Embryonic facial prominence (tissue), 1 donor: ENCODE measurements around the gene MRPL50.

Experiments used
- DNase-seq: peaks from one replicate; pipeline ENCODE4 v3.0.0-alpha.2; 2016; ENCODE audit errors: extremely low spot score

The MRPL50 gene

GRCh38 chr9:101375546-101375945 lies 22.9 kb downstream of the MRPL50 start:
- no peak for DNase-seq

DNA sequence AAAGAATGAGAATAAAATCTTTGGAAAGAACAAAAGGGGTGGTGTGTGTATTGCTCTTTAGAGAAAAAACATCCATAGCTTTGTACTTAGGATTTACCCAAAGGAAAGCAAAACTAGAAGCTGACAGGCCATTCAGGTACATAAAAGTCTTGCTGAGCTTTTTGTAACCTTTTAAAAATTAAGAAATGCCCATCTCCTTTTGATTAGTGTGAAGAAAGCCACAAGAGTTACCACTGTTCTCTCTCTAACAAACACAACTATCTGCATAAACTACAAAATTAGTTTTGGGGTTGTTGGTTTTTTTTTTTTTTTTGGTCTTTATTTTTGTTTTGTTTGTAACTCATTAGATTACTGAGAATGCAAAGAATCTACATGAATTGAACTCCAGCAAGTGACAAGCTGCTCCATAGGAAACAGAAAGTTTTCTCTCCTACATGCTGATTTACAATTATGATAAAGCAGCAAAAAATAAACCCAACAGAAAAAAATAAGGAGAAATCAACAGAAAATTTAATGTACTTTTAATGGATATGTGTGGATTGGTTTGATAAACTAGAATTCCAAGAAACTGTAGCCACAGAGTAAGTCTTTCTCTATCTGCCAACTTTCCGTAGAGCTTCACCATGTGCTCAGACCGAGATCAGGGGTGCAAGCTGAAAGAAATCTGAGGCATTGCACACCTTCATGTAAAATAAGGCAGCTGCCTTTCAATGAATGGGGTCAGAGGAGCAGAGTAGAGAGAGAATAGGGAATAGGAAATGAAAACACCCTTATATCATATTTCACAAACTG lies 25.9 kb downstream of the MRPL50 start:
- no peak for DNase-seq

DNA sequence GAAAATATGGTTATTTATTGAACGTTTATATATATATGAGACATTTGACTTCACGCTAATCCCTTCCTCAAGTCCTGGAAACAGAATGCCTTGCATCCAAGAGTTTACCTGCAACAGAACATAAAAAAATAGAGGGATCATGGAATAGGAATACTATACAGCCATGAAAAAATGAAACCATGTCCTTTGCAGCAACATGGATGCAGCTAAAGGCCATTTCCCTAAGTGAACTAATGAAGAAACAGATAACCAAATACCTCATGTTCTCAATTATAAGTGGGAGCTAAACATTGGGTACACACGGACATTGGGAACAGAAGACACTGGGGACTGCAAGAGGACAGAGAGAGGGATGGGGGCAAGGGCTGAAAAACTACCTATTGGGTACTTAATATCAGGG lies 26.6 kb downstream of the MRPL50 start:
- no peak for DNase-seq

- no peak for DNase-seq
Observed at GRCh38 chr9:101369884-101370531, 28.4 kb downstream of the MRPL50 start.

GRCh38 chr9:101369286-101369685 lies 29.1 kb downstream of the MRPL50 start:
- DNase-seq = no peak

GRCh38 chr9:101367323-101367722 lies 31.1 kb downstream of the MRPL50 start:
- DNase-seq = no peak

- no peak for DNase-seq
Observed at GRCh38 chr9:101366038-101366756, 32.2 kb downstream of the MRPL50 start.

DNA sequence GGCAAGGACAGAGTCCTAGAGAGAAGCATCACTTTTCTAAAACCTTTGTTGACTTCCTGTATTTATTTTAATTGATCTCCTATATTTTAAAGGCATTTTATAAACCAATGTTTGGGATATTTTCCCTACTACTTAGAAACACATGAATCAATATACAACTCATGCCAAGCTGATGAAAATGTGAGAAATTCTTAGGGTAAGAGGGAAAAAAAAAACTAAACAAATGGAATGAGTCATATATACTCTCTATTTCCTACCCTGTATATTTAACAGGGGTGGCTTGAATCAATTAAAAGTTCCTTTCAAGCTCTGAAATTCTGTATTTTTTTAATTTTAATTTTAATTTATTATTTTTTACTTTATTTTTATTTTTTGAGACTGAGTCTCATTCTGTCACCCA lies 33.2 kb downstream of the MRPL50 start:
- no peak for DNase-seq

- no peak for DNase-seq
Observed at GRCh38 chr9:101362450-101362849, 36.0 kb downstream of the MRPL50 start.

GRCh38 chr9:101360647-101361046 lies 37.8 kb downstream of the MRPL50 start:
- no peak for DNase-seq

DNA sequence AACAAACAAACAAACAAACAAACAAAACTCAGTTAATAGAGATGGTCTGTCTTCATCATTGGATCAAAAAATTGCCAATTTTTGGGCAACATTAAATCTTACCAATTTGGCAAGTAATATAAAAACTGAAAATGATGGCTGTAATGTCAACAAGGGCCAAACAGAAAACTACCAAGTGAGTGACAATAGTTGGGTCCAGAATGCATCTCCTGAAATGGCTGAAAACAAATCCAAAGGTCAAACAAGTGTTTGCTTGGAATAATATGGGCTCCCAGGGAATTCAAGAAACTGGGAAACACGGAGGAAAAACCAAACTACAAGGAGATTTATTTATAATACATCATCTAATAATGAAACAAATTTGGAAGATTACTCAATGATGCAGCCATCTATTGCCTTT lies 38.7 kb downstream of the MRPL50 start:
- no peak for DNase-seq

GRCh38 chr9:101356619-101357018 lies 41.8 kb downstream of the MRPL50 start:
- DNase-seq = no peak

- DNase-seq = no peak
Observed at GRCh38 chr9:101354765-101355708, 43.4 kb downstream of the MRPL50 start.

GRCh38 chr9:101354143-101354764 lies 44.2 kb downstream of the MRPL50 start:
- no peak for DNase-seq

- DNase-seq = no peak
Observed at GRCh38 chr9:101353683-101354082, 44.7 kb downstream of the MRPL50 start.

- no peak for DNase-seq
Observed at GRCh38 chr9:101352892-101353463, 45.4 kb downstream of the MRPL50 start.

- DNase-seq = no peak
Observed at GRCh38 chr9:101350285-101350684, 48.1 kb downstream of the MRPL50 start.

- no peak for DNase-seq
Observed at GRCh38 chr9:101342595-101342994, 55.8 kb downstream of the MRPL50 start.

- no peak for DNase-seq
Observed at GRCh38 chr9:101341958-101342357, 56.5 kb downstream of the MRPL50 start.
